NCI-H2196 treated with DMSO at 0.1 percent for 48 hours (cell line): ENCODE measurements around the gene GAS6.
"Not testable (repeated sequence)": the region's sequence is repeated elsewhere in the genome, so short reads cannot be mapped to it uniquely, and the experiment has no call there.

ENCODE experiments used
- DNase-seq: peaks from one replicate; lab custom pipeline; 2025; ENCODE audit not compliant: unreplicated experiment; lab: John Stamatoyannopoulos, UW

The GAS6 gene

DNA sequence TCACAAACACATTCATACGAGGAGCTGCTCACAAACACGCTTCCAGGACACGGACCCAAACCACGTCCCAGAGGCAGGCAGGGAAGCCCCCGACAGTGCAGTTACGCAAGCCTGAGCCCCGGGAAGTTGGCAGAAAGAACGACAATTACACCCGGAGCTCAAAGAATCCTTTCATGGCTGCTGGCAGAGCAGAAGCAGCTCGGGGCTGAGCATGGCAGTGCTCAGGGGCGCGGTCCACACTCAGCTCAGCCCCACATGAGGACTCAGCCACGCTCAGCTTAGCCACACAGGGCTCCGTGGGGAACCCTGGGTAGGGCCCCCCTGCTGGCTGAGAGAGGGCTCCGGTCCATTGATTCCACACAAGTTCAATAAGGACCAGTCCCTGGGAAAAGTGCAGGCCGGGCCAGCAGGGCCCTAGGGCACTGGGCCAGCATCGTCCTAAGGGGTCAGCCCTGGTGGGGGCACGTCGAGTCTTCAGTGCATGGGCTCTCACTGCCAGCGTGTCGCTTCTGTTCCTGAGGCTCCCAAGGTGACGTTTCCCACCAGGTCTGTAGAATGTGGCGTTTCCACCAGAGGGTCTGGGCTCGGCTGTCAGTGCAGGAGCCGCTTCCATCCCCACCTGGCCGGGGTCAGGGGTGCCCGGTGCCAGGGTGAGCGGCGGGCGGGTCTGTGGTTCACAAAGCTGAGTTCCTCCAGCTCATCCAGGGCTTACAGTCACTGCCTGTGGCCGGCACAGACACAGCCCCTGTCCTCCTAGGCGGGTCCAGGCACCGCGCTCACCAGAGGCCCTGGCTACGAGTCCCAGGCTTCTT, 23.1 kb downstream of the GAS6 start:
- no peak for DNase-seq

DNA sequence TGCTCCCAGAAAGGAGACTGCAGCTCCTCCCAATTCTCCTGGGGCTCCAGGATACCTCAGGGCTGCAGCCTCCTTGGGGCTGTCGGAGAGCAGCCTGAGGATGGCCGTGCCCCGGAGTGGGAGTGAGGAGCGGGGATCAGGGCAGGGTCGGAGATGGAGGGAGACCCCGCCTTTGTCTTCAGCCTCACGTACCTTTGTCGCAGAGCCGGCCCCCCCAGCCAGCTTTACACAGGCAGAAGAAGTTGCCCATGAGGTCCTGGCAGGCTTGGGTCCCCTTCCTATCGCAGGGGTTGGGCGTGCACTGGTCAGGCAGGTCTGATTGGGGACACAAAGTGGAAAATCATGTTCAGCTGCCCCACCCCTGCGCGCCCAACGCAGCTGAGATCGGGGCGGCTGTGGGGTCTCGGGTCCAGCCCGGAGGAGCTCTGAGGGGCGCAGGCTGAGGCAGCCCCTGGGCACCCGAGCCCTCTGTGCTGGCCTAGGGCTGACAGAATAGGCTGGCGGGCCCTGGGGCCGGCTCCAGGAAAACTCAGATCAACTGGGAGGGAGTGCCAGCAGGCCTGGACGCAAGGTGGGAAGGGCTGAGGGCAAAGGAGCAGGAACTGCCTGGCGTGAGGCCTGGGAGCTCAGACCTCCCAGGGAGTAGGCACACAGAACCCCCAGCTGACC, 24.2 kb downstream of the GAS6 start:
- DNase-seq: no peak

DNA sequence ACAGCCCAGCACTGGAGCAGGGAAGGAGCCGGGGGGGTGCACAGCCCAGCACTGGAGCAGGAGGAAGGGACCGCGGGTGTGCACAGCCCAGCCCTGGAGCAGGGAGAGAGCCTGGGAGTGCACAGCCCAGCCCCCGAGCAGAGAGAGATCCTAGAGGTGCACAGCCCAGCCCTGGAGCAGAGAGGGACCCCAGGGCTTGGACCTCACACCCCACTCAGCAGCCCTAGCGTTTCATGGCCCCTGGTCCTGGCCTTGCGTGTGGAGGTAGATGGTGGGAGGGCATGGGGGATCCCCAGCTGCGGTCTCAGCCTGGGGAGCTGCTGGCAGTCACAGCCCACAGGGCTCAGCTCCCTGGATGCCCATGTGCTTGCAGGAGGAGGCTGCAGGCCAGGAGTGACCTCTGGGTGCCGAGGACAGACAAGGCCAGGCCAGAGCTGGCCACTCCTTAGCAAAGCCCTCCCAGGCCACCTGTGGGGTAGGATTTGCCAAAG, 25.1 kb downstream of the GAS6 start:
- no peak for DNase-seq

DNA sequence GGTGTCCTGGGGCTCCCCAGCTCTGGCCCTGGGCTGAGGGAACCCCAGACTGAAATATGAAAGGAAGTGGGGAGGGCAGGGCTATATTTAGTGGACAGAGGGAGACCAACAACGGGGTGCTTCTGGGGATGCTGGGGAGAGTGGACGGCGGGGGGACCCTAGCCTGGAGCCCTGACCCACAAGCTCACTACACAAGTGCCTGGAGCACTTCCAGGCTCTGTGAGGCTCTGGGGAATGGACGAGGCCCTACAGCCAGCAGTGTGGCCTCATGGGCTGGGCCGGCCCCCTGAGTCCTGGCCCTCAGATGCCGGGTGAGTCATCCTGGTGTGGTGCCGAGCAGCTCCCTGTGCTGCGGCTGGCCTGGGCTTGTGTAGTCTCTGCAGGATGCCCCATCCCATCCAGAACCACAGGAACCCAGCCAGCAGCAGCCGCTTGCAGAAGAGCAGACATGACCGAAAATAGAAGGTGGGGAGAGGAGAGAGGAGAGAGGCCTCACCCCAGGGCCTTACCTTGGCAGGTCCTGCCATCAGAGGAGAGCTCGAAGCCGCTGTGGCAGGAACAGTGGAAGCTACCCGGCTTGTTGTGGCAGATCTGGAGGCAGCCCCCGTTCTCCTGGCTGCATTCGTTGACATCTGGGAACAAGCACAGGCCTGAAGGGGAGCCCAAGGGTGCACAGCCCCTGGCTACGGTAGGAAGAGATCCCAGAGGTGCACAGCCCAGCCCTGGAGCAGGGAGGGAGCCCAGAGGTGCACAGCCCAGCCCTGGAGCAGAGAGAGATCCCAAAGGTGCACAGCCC, 26.1 kb downstream of the GAS6 start:
- DNase-seq: peak; percentile 62

DNA sequence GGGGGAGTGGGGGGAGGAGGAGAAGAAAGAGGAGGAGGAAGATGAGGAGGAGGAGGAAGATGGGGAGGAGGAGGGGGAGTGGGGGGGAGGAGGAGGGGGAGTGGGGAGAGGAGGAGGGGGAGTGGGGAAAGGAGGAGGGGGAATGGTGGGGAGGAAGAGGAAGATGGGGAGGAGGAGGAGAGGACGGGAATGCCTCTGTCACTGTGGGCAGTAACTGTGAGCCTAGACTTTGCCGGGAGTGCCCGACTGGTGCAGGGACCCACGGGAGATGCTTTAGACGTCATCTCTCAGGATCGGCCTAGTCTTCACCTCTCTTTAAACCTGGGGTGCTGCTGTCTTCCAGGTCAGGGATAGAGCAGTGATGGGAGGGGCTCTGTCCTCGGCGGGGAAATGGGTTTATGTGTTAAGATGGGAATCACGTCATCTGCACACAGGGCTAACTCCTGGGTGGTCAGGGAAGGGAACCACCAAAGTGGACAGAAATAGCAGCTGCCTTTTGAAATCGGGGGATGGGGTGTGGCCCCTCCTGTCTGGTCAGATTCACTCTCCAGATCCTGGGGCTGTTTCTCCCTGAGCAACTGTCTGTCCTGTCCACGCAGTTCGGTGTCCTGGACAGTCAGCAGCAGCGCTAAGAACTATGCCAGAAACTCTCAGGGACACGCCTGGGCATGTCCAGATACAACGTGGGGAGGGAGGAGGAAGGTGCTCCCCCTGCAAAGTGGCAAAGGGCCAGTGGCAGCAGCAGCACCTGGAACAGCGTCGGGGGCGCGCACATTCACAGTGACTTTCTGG, 26.9 kb downstream of the GAS6 start:
- DNase-seq: peak; percentile 49

DNA sequence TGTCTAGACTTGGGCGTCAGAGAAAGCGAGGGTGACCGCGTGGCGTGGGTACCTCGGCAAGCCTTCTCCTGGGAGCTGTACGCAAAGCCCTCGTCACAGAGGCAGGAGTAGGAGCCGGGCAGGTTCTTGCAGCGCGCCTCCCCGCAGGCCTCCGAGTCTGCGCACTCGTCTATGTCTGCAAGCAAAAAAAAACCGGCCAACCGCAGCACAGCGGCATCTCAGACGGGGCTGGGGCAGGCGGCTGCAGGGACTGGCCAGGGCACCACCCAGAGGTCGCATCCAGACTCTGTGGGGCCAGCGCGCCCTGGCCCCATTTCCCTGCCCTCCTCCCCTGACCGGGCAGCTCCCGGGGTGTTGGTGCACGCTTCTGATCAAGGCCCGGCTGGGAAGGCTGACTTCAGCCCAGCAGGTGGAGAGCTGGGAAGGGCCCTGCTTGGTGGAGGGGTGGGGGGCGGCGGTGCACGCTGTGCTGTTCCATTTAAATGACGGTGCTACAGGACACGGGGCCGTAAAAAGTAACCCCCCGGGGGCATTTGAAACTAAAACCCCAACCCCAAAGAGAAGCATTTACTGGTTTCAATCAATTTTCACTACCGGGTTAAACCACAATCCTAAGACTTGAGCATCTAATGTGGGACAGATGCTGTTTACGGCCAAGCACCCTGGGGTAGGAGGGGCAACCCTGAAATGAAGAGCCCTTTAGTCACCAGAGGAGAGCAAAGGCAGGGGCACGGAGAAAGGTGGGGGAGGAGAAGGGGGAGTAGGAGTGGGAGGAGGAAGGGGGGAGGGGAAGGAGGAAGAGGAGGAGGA, 28.2 kb downstream of the GAS6 start:
- DNase-seq: no peak

DNA sequence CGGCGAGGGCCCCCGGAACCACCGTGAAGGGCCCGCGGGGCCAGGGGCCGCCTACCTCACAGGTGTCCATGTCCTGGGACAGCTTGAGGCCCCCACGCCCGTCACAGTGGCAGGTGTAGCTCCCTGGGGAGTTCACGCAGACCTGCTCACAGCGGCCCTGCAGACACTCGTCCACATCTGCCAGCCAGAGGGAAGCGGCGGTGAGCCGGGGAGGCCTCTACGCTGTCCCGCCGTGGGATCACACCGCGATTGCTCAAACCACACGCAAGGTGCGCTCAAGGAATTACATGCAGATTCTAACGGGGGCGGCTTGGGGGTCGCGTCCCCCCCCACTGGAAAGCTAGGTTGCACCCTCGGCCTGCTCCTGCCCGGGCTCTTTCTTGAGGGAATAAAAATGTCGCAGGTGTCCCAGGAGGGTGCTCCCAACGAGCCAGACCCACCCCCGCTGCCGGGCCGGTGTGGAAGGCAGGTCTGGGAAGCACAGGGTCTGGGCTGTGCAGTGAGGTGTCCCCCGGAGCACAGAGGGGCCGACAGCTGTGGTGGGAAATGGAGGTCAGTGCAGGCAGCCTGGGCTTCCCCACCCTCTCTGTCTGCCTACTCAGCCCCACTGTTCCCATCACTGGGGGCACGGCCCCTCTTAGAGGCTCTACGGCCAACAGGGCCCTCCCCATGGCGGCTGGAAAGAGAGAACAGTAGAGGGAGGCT, 29.2 kb downstream of the GAS6 start:
- DNase-seq: no peak

DNA sequence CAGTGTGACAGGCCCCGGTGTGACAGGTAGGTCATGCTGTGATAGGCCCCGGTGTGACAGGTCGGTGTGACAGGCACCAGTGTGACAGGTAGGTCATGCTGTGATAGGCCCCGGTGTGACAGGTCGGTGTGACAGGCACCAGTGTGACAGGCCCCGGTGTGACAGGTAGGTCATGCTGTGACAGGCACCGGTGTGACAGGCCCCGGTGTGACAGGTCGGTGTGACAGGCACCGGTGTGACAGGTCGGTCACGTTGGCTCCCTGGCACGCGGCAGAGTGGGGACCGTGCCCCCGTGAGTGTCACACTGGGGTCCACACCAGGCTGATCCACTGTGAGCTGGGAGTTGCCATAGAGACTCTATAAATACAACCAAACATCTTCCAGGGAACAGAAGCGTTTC, 29.9 kb downstream of the GAS6 start:
- DNase-seq: not testable (repeated sequence)

DNA sequence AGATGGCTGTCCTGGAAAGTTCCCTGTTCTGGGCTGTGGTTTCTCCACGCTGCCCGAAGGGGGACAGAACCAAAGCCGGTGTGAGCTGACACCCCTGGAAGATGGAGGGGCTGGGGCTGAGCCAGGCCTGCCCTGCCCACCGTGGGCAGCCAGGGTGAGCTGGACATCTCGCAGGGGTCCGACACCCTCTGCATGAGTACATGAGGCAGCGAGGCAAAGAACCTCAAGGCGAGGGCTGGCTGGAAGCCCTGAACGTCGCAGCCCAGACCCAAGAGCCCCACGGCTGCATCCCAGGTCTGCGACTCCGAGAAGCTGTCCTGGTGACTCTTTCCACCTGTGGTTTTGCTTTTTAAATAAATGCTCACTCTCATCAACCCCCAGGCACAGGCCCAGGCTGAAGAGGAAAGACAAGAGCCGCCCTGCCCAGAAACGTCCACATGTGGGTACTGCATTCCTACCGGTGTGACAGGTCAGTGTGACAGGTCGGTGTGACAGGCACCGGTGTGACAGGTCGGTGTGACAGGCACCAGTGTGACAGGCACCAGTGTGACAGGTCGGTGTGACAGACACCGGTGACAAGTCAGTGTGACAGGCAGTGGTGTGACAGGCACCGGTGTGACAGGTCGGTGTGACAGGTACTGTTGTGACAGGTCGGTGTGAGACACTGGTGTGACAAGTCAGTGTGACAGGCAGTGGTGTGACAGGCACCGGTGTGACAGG, 30.6 kb downstream of the GAS6 start:
- DNase-seq: no peak

DNA sequence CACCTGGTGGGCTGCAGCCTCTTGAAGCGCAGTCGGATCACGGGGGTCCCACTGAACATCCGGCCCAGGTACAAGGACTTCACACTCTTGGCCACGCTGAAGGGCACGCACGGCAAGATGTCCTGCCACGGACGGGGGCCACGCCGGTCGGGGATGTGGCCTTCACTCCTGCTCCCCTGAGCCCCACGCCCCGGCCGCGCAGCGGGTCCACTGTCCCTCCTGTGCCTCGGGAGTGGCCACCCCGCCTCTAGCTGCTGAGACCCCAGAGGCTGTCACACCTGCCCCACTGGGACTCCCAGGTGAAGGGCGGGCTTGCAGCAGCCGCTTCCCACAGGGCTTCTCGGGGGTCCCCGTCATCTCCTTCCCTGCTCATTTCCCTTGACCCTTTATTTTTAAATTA, 31.2 kb downstream of the GAS6 start:
- no peak for DNase-seq

DNA sequence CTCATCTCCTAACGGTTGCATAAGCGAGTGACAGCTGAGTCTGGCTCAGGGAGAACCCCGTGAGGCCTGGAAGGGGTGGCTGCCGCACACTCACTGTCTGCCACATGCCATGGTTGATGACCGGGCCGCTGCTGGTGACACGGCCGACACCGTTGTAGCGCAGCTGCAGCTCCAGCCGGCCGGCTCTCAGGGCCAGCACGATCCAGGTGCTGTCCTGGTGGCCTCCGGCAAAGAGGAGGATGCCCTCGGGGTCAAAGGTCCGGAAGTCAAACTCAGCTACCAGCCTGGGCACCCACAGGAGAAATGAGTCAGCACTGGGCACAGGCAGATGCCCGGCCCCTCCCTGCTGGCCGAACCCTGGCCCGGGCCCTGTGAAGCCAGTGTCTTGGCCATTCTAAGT, 31.7 kb downstream of the GAS6 start:
- no peak for DNase-seq

DNA sequence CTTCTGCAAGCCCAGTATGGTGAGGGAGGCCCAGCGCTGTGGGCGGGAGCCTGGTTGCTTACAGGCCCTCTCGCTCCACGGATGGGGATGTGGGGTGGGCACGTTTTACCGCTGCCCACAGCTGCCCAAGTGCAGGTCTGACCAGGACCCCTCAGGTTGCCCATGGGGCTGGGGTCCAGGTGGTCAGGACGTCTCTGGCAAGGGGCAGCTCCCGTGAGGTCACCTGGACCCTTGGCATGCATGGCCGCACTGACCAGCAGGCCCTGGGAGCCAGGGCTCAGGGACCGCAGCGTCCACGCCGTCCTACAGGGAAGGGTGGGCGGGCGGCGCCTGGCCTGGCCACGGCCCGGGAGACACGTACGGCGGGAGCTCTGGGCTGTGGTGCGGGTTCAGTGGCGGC, 32.8 kb downstream of the GAS6 start:
- no peak for DNase-seq

DNA sequence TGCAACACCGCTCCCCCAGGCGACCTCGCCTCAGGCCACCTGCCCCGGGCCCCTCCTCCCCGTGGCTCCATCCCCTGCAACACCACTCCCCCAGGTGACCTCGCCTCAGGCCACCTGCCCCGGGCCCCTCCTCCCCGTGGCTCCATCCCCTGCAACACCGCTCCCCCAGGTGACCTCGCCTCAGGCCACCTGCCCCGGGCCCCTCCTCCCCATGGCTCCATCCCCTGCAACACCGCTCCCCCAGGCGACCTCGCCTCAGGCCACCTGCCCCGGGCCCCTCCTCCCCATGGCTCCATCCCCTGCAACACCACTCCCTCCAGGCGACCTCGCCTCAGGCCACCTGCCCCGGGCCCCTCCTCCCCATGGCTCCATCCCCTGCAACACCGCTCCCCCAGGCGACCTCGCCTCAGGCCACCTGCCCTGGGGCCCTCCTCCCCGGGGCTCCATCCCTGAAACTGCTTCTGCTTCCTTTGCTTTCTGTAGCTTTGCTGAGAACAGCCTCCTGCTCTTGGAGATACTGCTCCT, 33.4 kb downstream of the GAS6 start:
- DNase-seq: peak; percentile 6

DNA sequence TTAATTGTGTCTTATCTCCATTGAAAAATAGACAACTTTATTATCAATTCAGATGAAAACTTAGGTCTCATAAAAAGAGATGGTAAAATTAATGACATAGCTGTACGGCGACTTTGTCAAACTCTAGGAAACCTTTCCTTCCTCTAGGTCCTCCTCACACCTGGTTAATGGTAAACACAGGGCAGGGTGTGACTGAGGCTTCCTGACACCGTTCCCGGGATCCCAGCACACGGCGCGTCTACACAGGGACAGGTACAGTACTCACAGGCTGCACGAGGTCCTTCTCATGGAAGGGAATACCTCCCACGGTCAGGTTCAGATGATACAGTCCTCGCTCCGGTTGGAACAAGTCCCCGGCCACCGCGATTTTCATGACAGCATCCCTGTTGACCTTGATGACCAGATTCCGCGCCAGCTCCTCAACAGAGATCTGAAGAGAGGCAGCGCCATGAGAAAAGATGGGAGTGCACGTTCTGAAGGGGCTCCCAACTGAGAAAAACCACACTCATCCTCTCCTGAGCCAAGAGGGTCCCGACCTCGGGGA, 35.5 kb downstream of the GAS6 start:
- DNase-seq: no peak

DNA sequence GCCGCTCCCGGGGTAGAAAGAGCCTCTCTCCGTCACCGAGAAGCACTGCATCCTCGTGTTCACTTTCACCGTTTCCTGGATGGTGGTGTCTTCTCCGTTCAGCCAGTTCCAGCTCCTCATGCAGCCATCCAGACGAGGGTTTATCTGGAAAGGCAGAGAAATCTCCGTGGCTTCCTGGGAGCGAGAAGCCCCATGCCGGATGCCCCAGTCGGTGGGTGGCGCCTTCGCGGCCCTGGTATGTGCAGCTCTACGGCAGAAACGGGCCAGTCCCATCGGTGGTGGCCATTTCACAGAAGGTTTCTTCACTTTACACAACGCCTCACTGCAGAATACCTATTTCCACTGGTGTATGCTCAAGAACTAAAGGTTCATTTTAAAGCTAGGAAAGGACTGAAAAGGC, 36.9 kb downstream of the GAS6 start:
- DNase-seq: no peak

DNA sequence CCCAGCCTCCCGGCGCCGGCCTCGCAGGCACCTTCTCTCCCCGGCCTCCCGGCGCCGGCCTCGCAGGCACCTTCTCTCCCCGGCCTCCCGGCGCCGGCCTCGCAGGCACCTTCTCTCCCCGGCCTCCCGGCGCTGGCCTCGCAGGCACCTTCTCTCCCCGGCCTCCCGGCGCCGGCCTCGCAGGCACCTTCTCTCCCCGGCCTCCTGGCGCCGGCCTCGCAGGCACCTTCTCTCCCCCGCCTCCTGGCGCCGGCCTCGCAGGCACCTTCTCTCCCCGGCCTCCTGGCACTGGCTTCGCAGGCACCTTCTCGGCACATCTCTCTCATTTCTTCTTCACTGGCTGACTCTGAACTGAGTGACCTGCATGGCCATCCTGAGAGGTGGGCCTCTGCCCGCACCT, 37.4 kb downstream of the GAS6 start:
- not testable (repeated sequence) for DNase-seq

DNA sequence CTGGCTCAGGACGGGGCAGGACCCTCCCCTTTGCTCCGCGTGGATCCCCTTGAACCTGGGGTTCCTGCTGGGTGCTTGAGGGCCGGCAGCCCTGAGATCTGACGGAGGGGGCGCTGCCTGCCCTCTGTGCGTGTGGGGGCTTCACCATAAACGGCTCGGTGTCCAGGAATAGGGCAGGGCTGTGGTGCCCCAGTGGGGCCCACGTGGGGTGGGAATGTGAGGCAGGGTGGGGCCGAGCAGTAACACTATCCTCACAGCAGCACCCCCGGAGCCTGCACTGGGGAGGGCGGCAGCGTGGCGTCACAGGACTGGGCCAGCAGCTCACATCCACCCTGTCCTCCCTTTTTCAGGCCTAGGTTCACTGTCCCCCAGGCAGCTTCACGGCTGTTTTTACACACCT, 38.0 kb downstream of the GAS6 start:
- DNase-seq: no peak

DNA sequence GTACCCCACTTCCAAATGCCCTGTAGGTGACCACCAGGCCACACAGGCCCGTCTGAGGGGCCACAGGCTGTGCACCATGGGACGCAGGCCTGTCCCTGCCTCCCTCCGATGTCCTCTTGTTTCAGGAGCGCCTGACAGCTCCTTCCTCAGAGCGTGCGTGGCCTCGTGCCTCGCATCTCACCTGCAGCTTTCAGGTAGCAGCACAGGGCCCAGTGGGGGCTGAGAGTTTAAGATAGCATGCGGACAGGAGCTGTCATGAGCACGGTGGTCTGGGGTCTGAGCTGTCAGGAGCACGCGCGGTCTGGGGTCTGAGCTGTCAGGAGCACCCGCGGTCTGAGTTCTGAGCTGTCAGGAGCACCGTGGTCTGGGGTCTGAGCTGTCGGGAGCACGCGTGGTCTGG, 40.1 kb downstream of the GAS6 start:
- no peak for DNase-seq
